ENCODE results near the gene PIP5K1B. TPM values are rescaled to one million over a fixed set of nuclear protein-coding genes. Genes with fewer than 3 reads are reported as not detected.

Gene PIP5K1B
- total RNA-seq, 1 donor from 2014 or later: 1.3 TPM

DNA sequence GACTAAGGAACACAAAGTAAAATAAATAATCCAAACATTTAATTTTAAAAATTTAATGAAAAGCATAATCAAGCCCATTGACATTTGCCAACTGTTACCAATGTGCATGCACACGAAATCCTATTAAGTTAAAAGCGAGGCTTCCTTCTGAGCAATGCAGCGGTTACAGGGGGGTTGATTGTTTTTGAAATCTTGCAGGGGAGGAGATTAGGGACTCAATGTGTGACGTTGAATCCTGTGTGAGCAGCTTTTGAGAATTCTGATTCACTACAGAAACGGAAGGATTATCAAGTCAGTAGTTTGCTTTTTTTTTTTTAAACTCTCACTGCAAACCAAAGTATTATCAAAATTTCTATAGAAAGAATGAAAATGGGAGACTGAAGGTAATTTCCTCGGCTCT, 199.4 kb downstream of the PIP5K1B start:
- Mint-ChIP-seq H3K36me3 (ENCODE audit: low read depth, unreplicated experiment) (no peaks in the 10 kb centered on the region), H3K27ac (ENCODE audit: unreplicated experiment) (no peak overlapping the region), H3K9me3 (ENCODE audit: unreplicated experiment) (no peaks in the 10 kb centered on the region), H3K27me3 (ENCODE audit: low read depth, unreplicated experiment) (no peaks in the 10 kb centered on the region), H3K4me3 (ENCODE audit: unreplicated experiment) (no peak overlapping the region), H3K4me1 (ENCODE audit: low read depth, unreplicated experiment) (no peaks in the 10 kb centered on the region)
- H3K4me2 ChIP-seq (ENCODE audit: low read length): no peak overlapping the region
- H3K79me2 ChIP-seq (ENCODE audit: insufficient read depth, low read length): no peaks in the 10 kb centered on the region
- H3K9me3 ChIP-seq (ENCODE audit: insufficient read depth, low read depth, low read length): no peaks in the 10 kb centered on the region
- no peak for DNase-seq (ENCODE audit: low read depth)
- H3K9ac ChIP-seq (ENCODE audit: low read length): no peak overlapping the region
- H3K27ac ChIP-seq (ENCODE audit: low read depth, low read length): no peak overlapping the region
- H3K27me3 ChIP-seq (ENCODE audit: insufficient read depth, low read length): peaks cover 2% of the 10 kb centered on the region
- H3K4me1 ChIP-seq (ENCODE audit: insufficient read depth, low read length): no peaks in the 10 kb centered on the region
- no peak for FAIRE-seq
- no peaks in the 10 kb centered on the region for H4K20me1 ChIP-seq (ENCODE audit: insufficient read depth, low read length)
- TF ChIP-seq EZH2 (IDR thresholded peaks at IDR 0.05; ENCODE audit: insufficient read depth, low read length): no peak
- TF ChIP-seq, protein P1, sequence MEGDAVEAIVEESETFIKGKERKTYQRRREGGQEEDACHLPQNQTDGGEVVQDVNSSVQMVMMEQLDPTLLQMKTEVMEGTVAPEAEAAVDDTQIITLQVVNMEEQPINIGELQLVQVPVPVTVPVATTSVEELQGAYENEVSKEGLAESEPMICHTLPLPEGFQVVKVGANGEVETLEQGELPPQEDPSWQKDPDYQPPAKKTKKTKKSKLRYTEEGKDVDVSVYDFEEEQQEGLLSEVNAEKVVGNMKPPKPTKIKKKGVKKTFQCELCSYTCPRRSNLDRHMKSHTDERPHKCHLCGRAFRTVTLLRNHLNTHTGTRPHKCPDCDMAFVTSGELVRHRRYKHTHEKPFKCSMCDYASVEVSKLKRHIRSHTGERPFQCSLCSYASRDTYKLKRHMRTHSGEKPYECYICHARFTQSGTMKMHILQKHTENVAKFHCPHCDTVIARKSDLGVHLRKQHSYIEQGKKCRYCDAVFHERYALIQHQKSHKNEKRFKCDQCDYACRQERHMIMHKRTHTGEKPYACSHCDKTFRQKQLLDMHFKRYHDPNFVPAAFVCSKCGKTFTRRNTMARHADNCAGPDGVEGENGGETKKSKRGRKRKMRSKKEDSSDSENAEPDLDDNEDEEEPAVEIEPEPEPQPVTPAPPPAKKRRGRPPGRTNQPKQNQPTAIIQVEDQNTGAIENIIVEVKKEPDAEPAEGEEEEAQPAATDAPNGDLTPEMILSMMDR (IDR thresholded peaks at IDR 0.05; ENCODE audit: insufficient read depth, low read depth, low read length): no peak
- H3K4me3 ChIP-seq (ENCODE audit: insufficient read depth, low read depth, low read length): no peak overlapping the region
- H3K36me3 ChIP-seq (ENCODE audit: insufficient read depth, low read length): no peaks in the 10 kb centered on the region
- H2AFZ ChIP-seq (ENCODE audit: low read depth, low read length): no peak overlapping the region

DNA sequence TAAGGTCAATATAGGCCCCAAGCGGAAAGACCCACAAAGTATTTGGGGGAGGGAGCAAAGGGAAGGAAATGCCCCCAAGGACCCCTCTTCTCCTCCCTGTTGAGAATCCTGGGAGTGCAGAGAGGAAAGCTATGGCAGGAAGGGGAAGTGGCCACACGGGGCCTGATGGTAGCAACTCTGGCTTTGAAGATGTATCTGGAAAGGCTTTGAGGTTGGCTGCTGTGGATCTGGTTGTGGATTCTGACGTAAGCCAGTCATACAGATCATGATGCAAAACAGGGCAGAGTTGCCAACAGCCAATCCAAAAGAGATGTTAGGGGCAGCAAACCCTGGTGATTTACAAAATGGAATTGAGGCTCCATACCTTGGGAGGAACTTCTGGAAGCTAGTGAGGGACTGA, 200.1 kb downstream of the PIP5K1B start:
- H3K4me1 Mint-ChIP-seq (ENCODE audit: low read depth, unreplicated experiment): no peaks in the 10 kb centered on the region
- no peak overlapping the region for H3K9ac ChIP-seq (ENCODE audit: low read length)
- no peak overlapping the region for H3K4me3 Mint-ChIP-seq (ENCODE audit: unreplicated experiment)
- no peak overlapping the region for H2AFZ ChIP-seq (ENCODE audit: low read depth, low read length)
- no peaks in the 10 kb centered on the region for H3K9me3 ChIP-seq (ENCODE audit: insufficient read depth, low read depth, low read length)
- H3K36me3 Mint-ChIP-seq (ENCODE audit: low read depth, unreplicated experiment): no peaks in the 10 kb centered on the region
- H3K36me3 ChIP-seq (ENCODE audit: insufficient read depth, low read length): no peaks in the 10 kb centered on the region
- no peaks in the 10 kb centered on the region for H3K9me3 Mint-ChIP-seq (ENCODE audit: unreplicated experiment)
- no peak overlapping the region for H3K27ac ChIP-seq (ENCODE audit: low read depth, low read length)
- TF ChIP-seq, protein P1 (IDR thresholded peaks at IDR 0.05; ENCODE audit: insufficient read depth, low read depth, low read length): no peak
- TF ChIP-seq EZH2 (IDR thresholded peaks at IDR 0.05; ENCODE audit: insufficient read depth, low read length): no peak
- no peak overlapping the region for H3K4me2 ChIP-seq (ENCODE audit: low read length)
- H3K27ac Mint-ChIP-seq (ENCODE audit: unreplicated experiment): no peak overlapping the region
- DNase-seq (ENCODE audit: low read depth) (no peak), FAIRE-seq (no peak)
- H3K27me3 Mint-ChIP-seq (ENCODE audit: low read depth, unreplicated experiment): no peaks in the 10 kb centered on the region
- no peaks in the 10 kb centered on the region for H3K4me1 ChIP-seq (ENCODE audit: insufficient read depth, low read length)
- H3K4me3 ChIP-seq (ENCODE audit: insufficient read depth, low read depth, low read length): no peak overlapping the region
- H3K27me3 ChIP-seq (ENCODE audit: insufficient read depth, low read length): peaks cover 2% of the 10 kb centered on the region
- H4K20me1 ChIP-seq (ENCODE audit: insufficient read depth, low read length): no peaks in the 10 kb centered on the region
- no peaks in the 10 kb centered on the region for H3K79me2 ChIP-seq (ENCODE audit: insufficient read depth, low read length)

GRCh38 chr9:68907910-68908309, 202.9 kb downstream of the PIP5K1B start:
- Histone ChIP-seq H3K27ac (ENCODE audit: low read depth, low read length) (no peak overlapping the region), H3K27me3 (ENCODE audit: insufficient read depth, low read length) (peaks cover 2% of the 10 kb centered on the region), H3K4me1 (ENCODE audit: insufficient read depth, low read length) (no peaks in the 10 kb centered on the region), H2AFZ (ENCODE audit: low read depth, low read length) (no peak overlapping the region), H4K20me1 (ENCODE audit: insufficient read depth, low read length) (no peaks in the 10 kb centered on the region), H3K9me3 (ENCODE audit: insufficient read depth, low read depth, low read length) (no peaks in the 10 kb centered on the region), H3K4me2 (ENCODE audit: low read length) (no peak overlapping the region), H3K36me3 (ENCODE audit: insufficient read depth, low read length) (no peaks in the 10 kb centered on the region), H3K9ac (ENCODE audit: low read length) (no peak overlapping the region), H3K4me3 (ENCODE audit: insufficient read depth, low read depth, low read length) (no peak overlapping the region), H3K79me2 (ENCODE audit: insufficient read depth, low read length) (no peaks in the 10 kb centered on the region)
- Mint-ChIP-seq H3K4me3 (ENCODE audit: unreplicated experiment) (no peak overlapping the region), H3K36me3 (ENCODE audit: low read depth, unreplicated experiment) (no peaks in the 10 kb centered on the region), H3K27me3 (ENCODE audit: low read depth, unreplicated experiment) (no peaks in the 10 kb centered on the region), H3K9me3 (ENCODE audit: unreplicated experiment) (no peaks in the 10 kb centered on the region), H3K27ac (ENCODE audit: unreplicated experiment) (no peak overlapping the region), H3K4me1 (ENCODE audit: low read depth, unreplicated experiment) (no peaks in the 10 kb centered on the region)
- FAIRE-seq: no peak
- DNase-seq (ENCODE audit: low read depth): no peak
- TF ChIP-seq, protein P1 (IDR thresholded peaks at IDR 0.05; ENCODE audit: insufficient read depth, low read depth, low read length): no peak
- no peak for TF ChIP-seq EZH2 (IDR thresholded peaks at IDR 0.05; ENCODE audit: insufficient read depth, low read length)

All from astrocyte (in vitro differentiated cells and primary cell).